Activated CD8-positive, alpha-beta memory T cell treated with anti-CD3 and anti-CD28 coated beads, Interleukin-2, amount 50 U/mL, for 1 hour (primary cell): ENCODE data around the gene OR52E4.

Source experiments
- DNase-seq: peaks from one replicate; pipeline ENCODE4 v3.0.0-alpha.2; 2020; ENCODE audit errors: extremely low read depth

Gene OR52E4

DNA sequence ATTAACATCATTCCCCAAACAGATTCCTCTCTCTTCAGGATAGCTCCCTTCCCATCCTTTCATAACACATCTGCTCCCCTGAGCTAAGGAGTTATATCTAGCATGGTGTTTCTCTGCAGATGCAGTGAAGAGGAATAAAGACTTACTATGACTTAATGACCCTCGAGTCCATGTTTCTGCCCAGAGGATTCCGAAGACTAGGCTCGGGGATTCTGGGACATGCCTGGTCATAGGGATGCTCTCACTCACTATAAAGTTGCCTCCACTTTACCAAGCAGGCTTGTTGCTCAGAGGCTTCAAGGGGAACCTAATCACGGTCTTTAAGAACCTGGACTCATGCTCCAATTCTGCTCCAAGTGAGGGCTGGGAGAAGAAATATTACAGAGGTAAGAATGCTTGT lies at the start of gene OR52E4:
TSS of gene OR52E4 (plus strand) at position 301 of the 400 bp plus-strand sequence. CDS start 3,664 bp downstream, outside the sequence.
- DNase-seq, result no peak

DNA sequence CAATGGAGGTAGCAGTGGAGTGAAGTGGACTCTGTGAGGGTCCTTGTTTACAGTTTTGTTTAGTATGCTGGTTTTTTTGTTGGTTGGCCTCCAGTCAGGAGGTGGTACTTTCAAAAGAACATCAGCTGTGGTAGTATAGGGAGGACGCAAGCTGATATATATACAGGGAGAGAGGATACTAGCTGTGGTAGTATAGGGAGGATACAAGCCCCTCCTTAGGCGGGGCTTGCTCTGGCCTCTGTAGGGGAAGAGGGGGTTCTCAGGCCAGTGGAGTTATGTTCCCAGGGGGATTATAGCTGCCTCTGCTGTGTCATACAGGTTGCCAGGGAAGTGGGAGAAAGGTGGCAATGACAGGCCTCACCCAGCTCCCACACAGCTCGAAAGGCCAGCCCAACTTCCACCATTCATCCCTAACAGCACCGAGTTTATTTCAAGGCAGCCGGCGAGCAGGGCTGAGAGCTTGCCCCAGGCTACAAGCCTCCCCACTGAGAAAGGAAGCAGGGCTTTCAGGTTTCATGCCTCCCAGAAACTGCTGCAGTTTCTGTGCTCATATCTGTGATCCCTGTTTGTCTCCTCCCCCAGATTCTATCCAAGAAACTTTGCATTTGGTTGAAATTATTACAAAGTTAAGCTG lies 49.1 kb upstream of the OR52E4 start:
- no peak for DNase-seq

DNA sequence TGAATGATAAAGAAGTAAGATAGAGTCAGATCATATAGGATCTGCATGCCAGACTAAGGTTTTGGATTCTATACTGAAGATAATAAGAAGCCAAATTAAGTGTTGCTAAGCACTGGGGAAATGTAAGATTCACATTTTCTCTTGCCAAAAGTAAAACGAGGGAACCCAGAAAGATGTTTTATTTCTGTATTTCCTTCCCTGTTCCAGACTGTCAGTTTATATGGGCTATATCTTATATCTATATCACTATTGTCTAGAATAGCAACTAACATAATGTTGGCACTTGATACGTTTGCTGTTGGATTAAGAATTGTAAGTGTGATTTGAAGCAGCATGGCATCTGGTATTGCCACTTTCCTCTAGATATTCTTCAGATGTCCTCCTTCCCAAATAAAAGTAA lies 47.0 kb upstream of the OR52E4 start:
- DNase-seq, result no peak

DNA sequence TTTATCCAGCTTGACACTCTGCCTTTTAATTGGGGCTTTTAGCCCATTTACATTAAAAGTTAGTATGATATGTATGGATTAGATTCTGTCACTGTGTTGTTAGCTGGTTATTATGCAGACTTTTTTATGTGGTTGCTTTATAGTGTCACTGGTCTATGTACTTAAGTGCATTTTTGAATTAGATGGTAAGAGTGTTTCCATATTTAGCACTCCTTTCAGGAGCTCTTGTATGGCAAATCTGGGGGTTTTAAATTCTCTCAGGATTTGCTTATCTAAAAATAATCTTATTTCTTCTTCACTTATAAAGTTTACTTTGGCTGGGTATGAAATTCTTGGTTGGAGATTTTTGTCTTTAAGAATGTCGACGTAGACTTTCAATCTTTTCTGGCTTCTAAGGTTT lies 42.7 kb upstream of the OR52E4 start:
- no peak for DNase-seq

DNA sequence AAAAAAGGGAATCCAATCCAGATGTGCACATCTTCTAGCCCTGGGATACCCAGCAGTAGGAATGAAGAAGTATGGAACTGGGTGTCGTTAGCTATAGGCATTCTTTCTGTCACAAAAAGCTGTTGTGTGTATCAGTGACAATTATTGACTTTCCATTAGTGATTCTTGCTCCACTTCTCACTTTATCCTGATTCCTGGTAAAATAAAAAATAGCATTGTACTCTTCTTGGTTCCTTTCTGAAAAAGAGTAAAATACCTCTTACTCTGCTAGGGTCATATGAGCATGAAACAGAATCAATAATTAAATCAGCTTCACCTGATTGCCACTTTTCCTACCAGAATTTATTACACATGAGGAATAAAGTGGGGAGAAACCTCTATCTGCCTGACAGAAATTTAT lies 38.6 kb upstream of the OR52E4 start, which contains the start of gene OR52E6:
TSS of gene OR52E6 (minus strand) at position 101 of the 400 bp plus-strand sequence. CDS start at position 101, 0 bp downstream.
- DNase-seq, result no peak

DNA sequence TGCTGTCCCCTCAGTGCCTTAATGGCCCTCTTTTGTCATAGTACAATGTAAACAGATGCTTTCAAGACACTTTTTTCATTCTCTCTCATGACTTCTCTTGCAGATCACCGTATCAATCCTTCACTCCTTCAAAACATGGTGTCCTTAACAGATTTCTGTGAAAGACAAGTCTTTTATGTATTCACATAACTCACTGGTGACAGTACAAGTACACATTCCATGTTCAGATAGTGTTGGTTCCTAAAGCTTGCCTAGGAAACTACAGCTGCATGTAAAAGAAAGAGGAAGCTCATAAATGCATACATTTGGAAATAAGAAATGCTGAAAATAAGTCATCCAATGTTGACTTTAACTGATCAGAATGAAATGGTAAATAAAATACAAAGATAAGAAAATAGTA lies 33.7 kb upstream of the OR52E4 start:
- DNase-seq, result no peak

DNA sequence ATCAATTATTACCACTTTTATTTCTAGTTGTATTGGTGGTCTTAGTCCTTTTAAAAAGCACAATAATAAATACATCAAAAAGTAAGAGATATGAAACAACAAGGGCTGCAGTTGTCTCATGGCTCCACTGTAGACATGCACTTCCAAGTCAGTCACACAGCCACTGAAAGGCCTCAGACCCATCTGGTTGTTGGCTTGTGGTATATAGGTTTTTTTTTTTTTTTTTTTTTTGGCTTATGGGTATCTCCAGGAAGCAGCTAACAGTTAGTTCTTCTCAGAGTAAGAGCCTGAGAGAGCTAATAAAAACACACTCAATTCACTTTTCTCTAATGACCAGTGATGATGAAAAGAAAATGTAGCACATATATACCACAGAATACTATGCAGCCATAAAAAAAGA lies 32.7 kb upstream of the OR52E4 start:
- no peak for DNase-seq

DNA sequence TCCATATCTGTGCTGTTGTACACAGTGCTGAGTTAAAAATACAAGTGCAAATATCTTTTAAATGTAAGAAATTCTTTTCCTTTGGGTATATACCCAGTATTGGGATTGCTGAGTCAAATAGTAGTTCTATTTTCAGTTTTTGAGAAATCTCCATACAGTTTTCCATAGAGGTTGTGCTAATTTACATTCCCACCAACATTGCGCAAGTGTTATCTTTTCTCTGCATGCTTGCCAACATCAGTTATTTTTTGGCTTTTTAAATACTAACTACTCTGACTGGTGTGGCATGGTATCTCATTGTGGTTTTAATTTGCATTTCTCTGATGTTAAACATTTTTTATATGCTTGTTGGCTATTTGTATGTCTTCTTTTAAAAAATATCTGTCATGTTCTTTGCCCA lies 29.4 kb upstream of the OR52E4 start:
- DNase-seq, result no peak

DNA sequence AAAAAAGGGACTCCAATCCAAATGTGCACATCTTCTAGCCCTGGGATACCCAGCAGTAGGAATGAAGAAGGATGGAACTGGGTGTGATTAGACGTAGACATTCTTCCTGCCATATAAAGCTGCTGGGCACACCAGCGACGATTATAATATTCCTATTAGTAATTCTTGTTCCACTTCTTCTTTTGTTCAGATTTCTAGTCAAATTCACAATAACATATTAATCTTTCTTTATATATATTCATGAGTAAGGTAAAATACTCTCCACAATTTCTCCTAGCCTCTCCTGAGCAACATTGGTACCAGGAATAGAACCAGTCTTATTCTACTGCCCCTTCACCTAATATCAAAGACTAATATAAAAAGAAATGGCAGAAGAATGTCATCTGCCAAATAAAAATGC lies 22.8 kb upstream of the OR52E4 start, which contains the start of gene OR52E8:
TSS of gene OR52E8 (minus strand) at position 101 of the 400 bp plus-strand sequence. CDS start at position 101, 0 bp downstream.
- DNase-seq, result no peak

DNA sequence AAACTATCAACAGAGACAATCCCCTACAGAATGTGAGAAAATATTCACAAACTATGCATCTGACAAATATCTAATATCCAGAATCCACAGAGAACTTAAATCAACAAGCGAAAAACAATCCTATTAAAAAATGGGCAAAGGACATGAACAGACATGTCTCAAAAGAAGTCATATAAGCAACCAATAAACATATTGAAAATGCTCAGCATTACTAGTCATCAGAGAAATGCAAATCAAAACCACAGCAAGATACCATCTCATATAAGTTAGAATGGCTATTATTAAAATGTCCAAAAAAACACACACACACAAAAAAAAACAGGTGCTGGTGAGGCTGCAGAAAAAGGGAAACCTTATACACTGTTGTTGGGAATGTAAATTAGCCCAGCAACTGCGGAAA lies 14.6 kb upstream of the OR52E4 start:
- no peak for DNase-seq

DNA sequence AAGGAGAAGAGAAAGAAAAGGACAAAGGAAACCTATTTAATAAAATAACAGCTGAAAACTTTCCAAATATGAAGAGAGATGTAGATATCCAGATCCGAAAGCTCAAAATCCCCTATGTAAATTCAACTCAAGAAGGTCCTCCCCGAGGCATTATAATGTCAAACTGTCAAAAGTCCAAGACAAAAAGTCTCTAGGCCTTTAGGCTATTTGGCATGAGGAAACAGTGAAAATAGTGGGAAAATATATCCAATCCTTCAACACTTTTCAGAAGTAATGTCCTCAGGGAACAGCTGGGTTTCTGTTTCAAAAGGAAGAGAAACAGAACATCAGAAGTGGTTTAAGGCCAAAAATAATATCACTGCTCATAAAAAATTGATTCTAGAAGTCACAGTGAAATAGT lies 1.9 kb upstream of the OR52E4 start:
- no peak for DNase-seq

DNA sequence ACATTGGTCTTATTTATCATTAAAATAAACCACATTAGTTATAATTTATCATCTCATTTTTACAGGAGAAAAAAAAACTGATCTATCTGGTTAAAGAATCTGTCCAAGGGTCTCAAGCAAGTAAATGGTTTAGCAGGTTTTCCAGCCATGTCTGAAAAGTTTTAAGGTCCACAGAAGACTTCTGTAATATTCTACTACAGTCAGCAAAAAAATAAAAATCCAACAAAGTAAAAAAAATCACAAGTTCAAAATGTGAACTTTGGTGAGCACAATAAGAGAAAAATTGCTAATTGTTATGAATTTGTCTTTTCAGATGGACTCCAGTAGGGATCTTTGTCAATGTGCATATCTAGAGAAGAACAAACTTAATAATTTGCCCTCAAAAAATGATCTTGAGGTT lies 1.3 kb downstream of the OR52E4 start:
- DNase-seq, result no peak

DNA sequence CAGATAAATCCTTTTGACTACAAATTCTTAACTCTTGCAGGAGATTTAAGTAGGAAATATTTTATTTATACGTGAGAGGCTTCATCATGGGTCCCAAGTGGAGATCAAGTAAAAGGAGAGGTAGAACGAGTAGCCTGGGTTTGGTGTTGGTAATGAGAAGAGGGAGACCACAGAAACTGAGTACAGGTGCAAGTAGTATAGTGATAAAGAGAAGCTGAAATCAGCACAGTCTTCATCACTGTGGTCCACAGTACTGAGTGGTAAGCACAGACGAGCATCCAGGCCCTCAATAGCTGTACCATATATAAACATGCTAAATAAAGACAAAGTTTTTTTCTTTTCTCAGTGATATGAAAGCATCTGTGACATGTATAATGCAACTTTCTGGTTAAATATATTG lies 6.7 kb downstream of the OR52E4 start:
- DNase-seq, result no peak

DNA sequence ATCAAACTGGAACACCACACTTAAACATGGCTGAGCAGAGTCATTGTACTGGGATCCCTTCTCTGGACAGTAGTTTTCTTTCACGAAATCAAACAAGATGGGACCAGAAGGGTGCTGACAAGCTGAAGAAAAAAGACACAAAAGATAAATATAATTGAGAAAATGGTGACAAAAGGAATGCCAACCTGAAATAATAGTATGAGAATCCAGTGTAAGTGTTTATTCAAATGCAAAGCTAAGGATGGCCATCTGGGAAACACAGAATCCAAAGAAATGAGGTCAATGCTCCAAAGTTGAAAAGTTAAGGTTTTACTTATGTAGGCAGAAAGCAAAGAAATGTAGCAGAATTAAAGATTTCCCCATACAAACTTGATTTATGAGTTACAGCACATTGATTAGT lies 7.2 kb downstream of the OR52E4 start:
- no peak for DNase-seq

DNA sequence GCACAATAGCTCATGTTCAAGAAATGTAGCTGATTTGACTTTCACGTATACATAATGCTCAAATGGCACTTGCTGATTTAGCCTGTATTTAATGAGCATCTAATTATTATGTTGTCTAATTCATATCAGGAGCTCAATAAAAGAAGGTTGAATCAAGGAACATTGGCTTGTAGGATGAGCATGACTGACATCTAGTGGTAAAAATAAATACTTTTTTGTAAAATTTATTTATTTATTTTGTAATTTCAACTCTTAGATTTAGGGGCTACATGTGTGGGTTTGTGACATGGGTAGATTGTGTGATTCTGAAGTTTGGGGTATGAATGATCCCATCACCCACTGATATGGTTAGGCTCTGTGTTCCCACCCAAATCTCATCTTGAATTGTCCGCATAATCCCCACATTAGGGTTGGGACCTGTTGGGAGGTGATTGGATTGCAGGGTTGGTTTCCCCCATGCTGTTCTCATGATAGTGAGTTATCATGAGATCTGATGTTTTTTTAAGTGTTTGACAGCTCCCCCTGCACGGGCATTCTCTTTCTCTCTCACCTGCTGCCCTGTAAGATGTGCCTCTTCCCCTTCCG lies 10.9 kb downstream of the OR52E4 start:
- DNase-seq, result no peak

DNA sequence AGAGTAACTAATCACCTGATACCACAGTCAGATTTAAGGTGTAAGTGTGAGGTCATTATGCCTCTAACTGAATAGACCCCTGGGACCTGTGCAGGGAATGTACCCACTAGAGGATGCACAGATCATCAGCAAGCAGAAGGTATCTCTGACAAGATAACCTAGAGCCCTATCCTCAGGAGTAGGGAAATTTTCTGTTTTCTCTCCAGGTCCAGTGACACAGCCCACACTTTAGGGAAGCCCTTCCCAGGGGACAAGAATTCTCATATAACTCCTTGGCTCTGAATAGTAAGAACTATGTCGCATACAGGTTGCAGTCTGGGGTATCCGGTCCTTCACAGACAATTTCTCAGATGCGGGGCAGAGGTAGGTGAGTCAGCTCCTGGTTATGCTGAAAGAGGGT lies 12.5 kb downstream of the OR52E4 start, which contains the start of gene OR52E5:
TSS of gene OR52E5 (plus strand) at position 301 of the 400 bp plus-strand sequence. CDS start 7,569 bp downstream, outside the sequence.
- no peak for DNase-seq

DNA sequence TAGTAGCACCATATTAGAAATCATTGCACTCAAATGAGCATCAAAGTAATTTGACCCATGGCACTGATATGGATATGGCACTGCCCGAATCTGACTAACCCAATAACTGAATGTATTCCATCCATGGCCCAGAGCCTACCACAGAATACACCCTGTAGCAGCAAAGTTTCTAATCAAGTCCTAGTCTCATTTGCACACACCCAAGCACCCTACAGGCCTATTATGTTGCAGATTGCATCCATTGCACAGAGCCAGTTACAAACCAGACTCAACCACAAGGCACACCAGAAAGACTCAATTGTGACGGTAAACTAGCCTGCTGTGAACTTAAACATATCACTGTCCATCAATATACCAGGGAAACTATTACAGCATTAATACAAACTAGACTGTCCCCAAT lies 19.1 kb downstream of the OR52E4 start:
- no peak for DNase-seq

DNA sequence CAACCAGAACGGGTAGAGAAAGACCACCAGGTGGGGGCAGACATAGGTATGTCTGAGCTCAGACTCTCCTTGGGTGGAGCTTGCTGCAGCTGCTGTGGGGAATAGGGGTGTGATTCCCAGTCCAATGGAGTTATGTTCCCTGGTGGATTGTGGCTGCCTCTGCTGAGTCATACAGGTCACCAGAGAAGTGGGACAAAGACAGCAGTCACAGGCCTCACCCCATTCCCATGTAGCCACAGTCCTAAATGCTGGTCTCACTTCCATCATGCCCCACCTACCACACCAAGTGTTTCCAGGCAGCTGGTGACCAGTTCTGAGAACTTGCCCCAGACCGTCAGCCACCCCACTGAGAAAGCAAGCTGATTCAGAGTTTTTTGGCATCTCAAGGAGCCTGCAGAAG lies 30.1 kb downstream of the OR52E4 start:
- DNase-seq, result no peak

DNA sequence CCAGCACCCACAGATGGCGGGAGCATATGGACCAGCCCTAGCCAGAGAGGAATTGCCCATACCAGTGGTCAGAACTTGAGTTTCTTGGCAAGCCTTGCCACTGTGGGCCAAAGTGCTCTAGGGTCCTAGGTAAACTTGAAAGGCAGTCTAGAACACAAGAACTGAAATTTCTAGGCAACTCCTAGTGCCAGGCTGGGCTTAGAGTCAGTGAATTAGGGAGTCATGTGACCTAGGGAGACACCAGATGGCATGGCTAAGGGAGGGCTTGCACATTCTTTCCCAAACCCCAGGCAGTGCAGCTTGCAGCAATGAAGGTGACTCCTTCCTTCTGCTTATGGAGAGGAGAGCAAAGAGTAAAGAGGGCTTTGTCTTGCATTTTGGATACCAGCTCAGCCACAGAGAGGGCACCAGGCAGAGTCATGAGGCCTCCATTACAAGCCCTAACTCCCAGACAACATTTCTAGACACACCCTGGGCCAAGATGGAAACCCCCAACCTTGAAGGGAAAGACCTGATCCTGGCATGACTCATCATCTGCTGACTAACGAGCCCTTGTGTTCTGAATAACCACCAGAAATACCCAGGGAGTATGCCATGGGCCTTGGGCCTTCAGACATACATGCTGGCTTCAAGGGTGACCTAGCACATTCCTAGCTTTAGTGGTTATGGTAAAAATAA lies 42.5 kb downstream of the OR52E4 start:
- no peak for DNase-seq

DNA sequence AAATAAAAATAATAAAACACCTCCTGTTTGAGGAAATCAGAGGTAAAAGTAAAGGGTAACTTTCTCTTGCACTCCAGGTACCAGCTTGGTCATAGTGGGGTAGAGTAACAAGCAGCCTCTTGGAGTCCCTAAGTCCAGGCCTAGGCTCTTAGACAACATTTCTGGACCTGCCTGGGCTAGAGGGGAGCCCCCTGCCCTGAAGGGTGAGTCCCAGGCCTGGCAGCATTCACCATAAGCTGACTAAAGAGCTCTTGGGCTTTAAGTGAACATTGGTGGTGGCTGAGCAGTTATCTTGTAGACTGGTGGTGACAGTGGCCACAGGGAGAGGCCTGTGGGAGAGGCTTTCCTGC lies 43.0 kb downstream of the OR52E4 start:
- DNase-seq, result no peak

DNA sequence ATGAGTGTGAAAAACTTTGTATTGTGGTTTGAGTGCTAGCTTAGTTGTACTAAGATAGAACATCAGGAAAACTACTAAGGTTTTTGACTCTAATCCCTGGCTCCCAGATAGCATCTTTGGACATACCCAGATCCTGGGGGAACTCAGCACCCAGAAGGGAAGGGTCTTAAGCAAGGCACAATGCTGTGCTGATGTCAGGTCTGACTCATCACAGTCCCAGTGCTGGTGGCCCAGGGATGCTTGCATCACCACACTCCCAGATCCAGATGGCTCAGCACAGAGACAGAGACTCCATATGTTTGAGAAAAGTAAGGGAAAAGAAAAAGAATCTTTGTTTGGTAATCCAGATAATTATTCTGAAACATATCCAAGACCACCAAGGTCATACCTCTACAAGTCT lies 43.4 kb downstream of the OR52E4 start:
- DNase-seq, result no peak

DNA sequence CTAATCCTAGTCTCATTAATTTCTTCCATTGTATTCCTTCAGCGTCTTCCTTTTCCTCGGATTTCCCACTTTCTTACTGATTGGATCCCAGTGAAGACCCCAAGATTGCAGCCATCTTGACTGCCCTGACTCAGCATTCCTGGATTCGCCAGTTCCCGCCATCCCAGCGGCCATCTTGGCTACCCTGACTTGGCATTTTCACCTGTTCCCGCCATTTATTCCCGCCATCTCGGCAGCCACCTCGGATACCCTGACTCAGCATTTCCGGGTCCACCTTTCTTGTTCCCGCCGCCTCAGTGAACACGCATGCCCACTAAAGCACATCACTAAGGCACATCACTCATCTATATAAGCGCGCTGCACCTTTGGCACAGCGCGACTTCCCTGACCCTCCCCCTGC lies 47.8 kb downstream of the OR52E4 start:
- DNase-seq, result no peak

DNA sequence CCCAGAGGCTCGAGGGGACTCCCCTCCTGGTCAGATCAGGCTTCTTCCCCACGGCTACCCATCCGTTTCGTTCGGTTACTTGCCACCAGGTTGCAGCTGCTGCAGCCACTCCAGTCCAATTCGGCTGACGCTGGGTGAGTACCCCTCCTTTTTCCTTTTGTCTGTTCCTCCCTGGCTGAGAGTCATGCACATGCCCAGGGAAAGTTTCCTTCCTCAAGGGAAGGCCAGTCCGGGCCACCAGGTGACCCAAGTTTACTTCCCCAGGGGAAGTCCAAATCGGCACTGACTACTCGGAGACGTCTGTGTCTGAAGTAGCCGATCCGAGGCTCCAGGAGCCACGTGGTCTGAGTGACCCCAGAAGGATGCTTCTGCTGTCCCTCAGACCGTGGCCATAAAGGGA lies 48.4 kb downstream of the OR52E4 start:
- no peak for DNase-seq
